ENCODE results near the gene GNAI2. TPM values are rescaled to one million over a fixed set of nuclear protein-coding genes. Genes with fewer than 3 reads are reported as not detected.

The GNAI2 gene
- 237 and 238 TPM in 2 replicates for total RNA-seq

DNA sequence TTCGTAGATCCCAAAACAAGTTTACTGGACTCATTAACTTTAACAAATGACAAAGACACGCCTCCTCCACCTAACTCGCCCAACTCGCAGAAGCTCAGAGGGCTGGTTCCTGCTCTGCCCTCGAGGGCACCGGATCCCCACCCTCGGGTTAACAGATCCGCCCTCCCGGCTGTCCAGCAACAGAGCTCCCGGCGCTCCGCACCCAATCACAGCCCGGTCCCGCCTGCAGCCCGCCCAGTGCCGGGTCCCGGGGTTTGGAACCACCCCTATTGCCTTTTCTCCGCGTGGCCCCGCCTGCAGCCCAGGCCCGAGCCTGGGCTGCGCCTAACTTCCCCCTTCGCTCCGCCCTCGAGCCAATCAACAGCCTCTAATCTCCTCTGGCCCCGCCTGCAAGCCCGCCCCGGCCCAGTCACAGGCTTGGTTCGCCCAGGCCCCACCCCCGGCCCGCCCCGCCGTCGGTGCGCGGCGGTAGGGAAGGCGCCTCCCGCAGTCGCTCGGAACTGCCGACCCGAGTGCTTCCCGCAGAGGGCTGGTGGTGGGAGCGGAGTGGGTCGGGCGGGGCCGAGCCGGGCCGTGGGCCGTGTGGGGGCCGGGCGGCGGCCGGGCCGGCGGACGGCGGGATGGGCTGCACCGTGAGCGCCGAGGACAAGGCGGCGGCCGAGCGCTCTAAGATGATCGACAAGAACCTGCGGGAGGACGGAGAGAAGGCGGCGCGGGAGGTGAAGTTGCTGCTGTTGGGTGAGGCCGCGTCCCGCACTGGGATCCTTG, at the start of gene GNAI2:
Gene GNAI2 (plus strand): TSS at position 489 of the 768 bp plus-strand sequence. CDS start 132 bp downstream, at position 621.
- H3K4me3 Mint-ChIP-seq, result peak within 1 kb of the TSS; percentile 99
- peak within 1 kb of the TSS; percentile 94 for H3K27ac Mint-ChIP-seq
- no peaks in the 10 kb centered on the region for H3K27me3 Mint-ChIP-seq (ENCODE audit: insufficient read depth)
- no peaks in the 10 kb centered on the region for H3K9me3 Mint-ChIP-seq
- H3K36me3 Mint-ChIP-seq (ENCODE audit: low read depth), result peaks cover 11% of the 10 kb centered on the region
- intact Hi-C loops (cut with micrococcal nuclease), result loop anchor here (1.0 to 5.0 kb wide), 10 partner anchors 9 to 894 kb away; partner anchors contain the start of genes APEH, GMPPB, HYAL3 and IFRD2
- peaks cover 32% of the 10 kb centered on the region for H3K4me1 Mint-ChIP-seq (ENCODE audit: low read depth)
- DNase-seq (ENCODE audit: low spot score), result peak; percentile 99

- no peak overlapping the region for H3K27ac Mint-ChIP-seq
These were observed 48.3 kb upstream of the GNAI2 start for GRCh38 chr3:50187750-50188149.

GRCh38 chr3:50189274-50189673, 46.7 kb upstream of the GNAI2 start:
- H3K27me3 Mint-ChIP-seq (ENCODE audit: insufficient read depth), result peaks cover 6% of the 10 kb centered on the region
- H3K4me1 Mint-ChIP-seq (ENCODE audit: low read depth), result no peaks in the 10 kb centered on the region
- H3K27ac Mint-ChIP-seq, result no peak overlapping the region
- H3K4me3 Mint-ChIP-seq, result no peak overlapping the region
- no peaks in the 10 kb centered on the region for H3K9me3 Mint-ChIP-seq
- H3K36me3 Mint-ChIP-seq (ENCODE audit: low read depth), result no peaks in the 10 kb centered on the region
- intact Hi-C loops (cut with micrococcal nuclease), result loop anchor here (1.0 kb wide), 1 partner anchor 68 kb away; no protein-coding TSS in a partner anchor
- DNase-seq (ENCODE audit: low spot score), result no peak

More at GRCh38 chr3:50187750-50188149, 48.3 kb upstream of the GNAI2 start:
- Mint-ChIP-seq H3K27me3 (ENCODE audit: insufficient read depth) (peaks cover 2% of the 10 kb centered on the region), H3K4me3 (no peak overlapping the region), H3K4me1 (ENCODE audit: low read depth) (no peaks in the 10 kb centered on the region), H3K9me3 (no peaks in the 10 kb centered on the region), H3K36me3 (ENCODE audit: low read depth) (no peaks in the 10 kb centered on the region)
- DNase-seq (ENCODE audit: low spot score), result no peak
- intact Hi-C loops (cut with micrococcal nuclease), result no loop called here

DNA sequence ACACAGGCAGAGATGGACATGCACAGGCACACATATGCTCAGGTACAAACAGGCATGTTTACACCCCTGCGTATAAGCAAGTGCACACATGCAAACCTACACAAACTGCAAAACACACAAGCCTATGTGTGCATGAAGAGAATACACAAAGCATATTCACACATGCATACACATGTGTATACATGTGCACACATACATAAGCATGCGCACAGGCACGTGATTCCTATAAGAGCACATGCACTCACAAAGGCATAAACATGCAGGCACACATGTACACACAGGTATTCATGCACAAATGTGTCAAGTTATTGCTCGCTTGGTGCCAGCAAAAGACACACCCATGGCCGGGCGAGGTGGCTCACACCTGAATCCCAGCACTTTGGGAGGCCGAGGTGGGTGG, 46.0 kb upstream of the GNAI2 start:
- Mint-ChIP-seq H3K27ac (no peak overlapping the region), H3K4me1 (ENCODE audit: low read depth) (peaks cover 4% of the 10 kb centered on the region), H3K36me3 (ENCODE audit: low read depth) (no peaks in the 10 kb centered on the region), H3K27me3 (ENCODE audit: insufficient read depth) (peaks cover 9% of the 10 kb centered on the region), H3K4me3 (no peak overlapping the region), H3K9me3 (no peaks in the 10 kb centered on the region)
- no peak for DNase-seq (ENCODE audit: low spot score)
- intact Hi-C loops (cut with micrococcal nuclease), result loop anchor here (1.0 kb wide), 1 partner anchor 69 kb away; no protein-coding TSS in a partner anchor

DNA sequence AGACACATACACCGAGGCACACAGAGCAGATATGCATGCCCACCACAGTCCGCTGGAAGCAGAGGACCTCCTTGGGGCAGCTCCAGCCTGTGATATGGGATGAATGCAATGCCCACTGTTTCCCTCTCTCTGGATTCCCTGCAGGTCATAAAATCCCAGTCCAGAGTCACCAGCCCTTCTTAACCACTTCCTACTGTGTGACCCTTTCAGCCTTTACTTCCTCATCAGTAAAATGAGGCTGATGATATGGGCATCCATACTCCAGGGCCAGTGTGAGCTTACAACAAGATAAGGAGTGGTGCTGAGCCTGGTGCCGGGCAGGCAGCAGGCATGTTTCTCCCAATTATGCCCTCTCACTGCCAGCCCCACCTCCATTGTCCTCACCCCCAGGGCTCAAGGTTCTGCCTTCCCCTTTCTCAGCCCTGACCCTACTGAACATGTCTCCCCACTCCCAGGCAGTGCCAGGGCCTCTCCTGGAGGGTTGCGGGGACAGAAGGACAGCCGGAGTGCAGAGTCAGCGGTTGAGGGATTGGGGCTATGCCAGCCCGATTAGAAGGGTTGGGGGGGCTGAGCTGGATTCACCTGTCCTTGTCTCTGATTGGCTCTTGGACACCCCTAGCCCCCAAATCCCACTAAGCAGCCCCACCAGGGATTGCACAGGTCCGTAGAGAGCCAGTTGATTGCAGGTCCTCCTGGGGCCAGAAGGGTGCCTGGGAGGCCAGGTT, 44.9 kb upstream of the GNAI2 start, which contains the start of gene GNAT1:
Gene GNAT1 (plus strand): TSS at position 675 of the 725 bp plus-strand sequence. CDS start 116 bp downstream, outside the sequence.
- no peak for DNase-seq (ENCODE audit: low spot score)
- H3K27ac Mint-ChIP-seq, result no peak within 1 kb of the TSS
- no peaks in the 10 kb centered on the region for H3K9me3 Mint-ChIP-seq
- peaks cover 14% of the 10 kb centered on the region for H3K27me3 Mint-ChIP-seq (ENCODE audit: insufficient read depth)
- no peak within 1 kb of the TSS for H3K4me3 Mint-ChIP-seq
- intact Hi-C loops (cut with micrococcal nuclease), result no loop called here
- H3K36me3 Mint-ChIP-seq (ENCODE audit: low read depth), result no peaks in the 10 kb centered on the region
- peaks cover 6% of the 10 kb centered on the region for H3K4me1 Mint-ChIP-seq (ENCODE audit: low read depth)

DNA sequence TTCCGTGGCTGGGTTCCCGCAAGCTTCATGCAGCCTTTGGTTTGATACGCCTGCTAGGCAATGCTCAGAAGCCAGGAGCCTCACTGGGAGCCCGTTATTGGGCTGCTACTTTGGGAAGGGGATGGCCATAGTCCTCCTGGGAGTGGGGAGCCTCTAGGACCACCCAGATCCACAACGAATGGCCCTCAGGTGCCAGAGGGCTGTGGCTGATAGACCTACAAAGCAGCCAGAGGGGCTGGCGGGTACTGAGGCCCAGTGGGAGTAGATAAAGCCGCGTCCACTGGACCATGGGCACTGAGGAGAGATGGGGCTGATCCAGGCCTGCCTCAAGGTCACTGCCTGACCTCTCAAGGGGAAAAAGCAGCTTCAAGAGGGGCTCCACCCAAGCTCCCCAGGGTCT, 43.9 kb upstream of the GNAI2 start:
- H3K27ac Mint-ChIP-seq, result no peak overlapping the region
- H3K9me3 Mint-ChIP-seq, result no peaks in the 10 kb centered on the region

DNA sequence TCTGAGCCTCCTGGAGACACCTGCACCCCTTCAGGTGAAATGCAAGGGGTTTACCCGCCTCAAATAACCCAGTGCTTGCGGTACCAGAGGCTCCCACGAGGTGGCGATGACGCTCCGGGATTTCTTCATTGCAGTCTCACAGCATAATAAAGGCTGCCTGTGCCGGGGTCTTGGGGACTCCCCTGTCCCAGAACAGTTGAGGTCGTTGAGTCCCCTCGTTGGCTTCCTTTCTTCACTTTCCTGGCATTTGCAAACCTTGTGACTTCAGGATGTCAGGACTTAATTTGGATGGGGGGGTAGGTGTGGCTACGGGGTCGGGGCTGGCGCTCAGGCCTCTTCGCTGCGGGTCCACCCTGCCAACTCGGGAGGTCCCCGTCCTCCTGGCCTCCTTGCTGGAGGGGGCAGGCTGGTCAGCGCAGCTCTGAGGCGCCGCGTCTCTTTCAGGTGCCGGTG, 43.3 kb upstream of the GNAI2 start:
- H3K9me3 Mint-ChIP-seq, result no peaks in the 10 kb centered on the region
- DNase-seq (ENCODE audit: low spot score), result peak; percentile 72
- H3K27ac Mint-ChIP-seq, result no peak overlapping the region
- H3K27me3 Mint-ChIP-seq (ENCODE audit: insufficient read depth), result peaks cover 18% of the 10 kb centered on the region
- no peaks in the 10 kb centered on the region for H3K36me3 Mint-ChIP-seq (ENCODE audit: low read depth)
- peaks cover 6% of the 10 kb centered on the region for H3K4me1 Mint-ChIP-seq (ENCODE audit: low read depth)
- intact Hi-C loops (cut with micrococcal nuclease), result loop anchor here (1.0 kb wide), 5 partner anchors 34 to 129 kb away; partner anchors contain the start of gene SEMA3F
- no peak overlapping the region for H3K4me3 Mint-ChIP-seq

More for the DNA sequence above, 43.9 kb upstream of the GNAI2 start:
- H3K4me1 Mint-ChIP-seq (ENCODE audit: low read depth), result peaks cover 6% of the 10 kb centered on the region
- H3K4me3 Mint-ChIP-seq, result no peak overlapping the region
- DNase-seq (ENCODE audit: low spot score), result no peak
- intact Hi-C loops (cut with micrococcal nuclease), result loop anchor here (1.0 kb wide), 5 partner anchors 34 to 129 kb away; partner anchors contain the start of gene SEMA3F
- H3K27me3 Mint-ChIP-seq (ENCODE audit: insufficient read depth), result peaks cover 18% of the 10 kb centered on the region
- no peaks in the 10 kb centered on the region for H3K36me3 Mint-ChIP-seq (ENCODE audit: low read depth)

- Mint-ChIP-seq H3K27me3 (ENCODE audit: insufficient read depth) (peaks cover 18% of the 10 kb centered on the region), H3K36me3 (ENCODE audit: low read depth) (no peaks in the 10 kb centered on the region), H3K4me3 (no peak overlapping the region), H3K27ac (no peak overlapping the region), H3K4me1 (ENCODE audit: low read depth) (peaks cover 6% of the 10 kb centered on the region), H3K9me3 (no peaks in the 10 kb centered on the region)
- DNase-seq (ENCODE audit: low spot score), result no peak
- intact Hi-C loops (cut with micrococcal nuclease), result no loop called here
These were observed 42.7 kb upstream of the GNAI2 start for GRCh38 chr3:50193286-50193685.

DNA sequence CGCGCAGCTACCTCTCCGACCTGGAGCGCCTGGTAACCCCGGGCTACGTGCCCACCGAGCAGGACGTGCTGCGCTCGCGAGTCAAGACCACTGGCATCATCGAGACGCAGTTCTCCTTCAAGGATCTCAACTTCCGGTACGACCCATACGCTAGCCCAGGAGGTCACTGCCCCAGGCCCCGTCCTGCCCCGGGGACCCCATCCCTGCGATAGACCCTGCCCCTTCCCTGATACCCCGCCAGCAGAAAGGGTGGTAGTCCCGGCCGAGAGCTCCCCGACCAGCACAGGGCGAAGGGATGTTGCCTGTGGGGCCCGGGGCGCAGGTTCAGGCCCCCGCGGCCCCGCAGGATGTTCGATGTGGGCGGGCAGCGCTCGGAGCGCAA, 42.3 kb upstream of the GNAI2 start:
- Mint-ChIP-seq H3K27ac (no peak overlapping the region), H3K36me3 (ENCODE audit: low read depth) (no peaks in the 10 kb centered on the region), H3K4me1 (ENCODE audit: low read depth) (peaks cover 6% of the 10 kb centered on the region), H3K9me3 (no peaks in the 10 kb centered on the region), H3K4me3 (no peak overlapping the region), H3K27me3 (ENCODE audit: insufficient read depth) (peaks cover 18% of the 10 kb centered on the region)
- intact Hi-C loops (cut with micrococcal nuclease), result loop anchor here (1.0 kb wide), 1 partner anchor 106 kb away; the partner anchor contains the start of genes HYAL3 and NAA80
- no peak for DNase-seq (ENCODE audit: low spot score)

GRCh38 chr3:50194128-50194902, 41.7 kb upstream of the GNAI2 start:
- Mint-ChIP-seq H3K27me3 (ENCODE audit: insufficient read depth) (peaks cover 18% of the 10 kb centered on the region), H3K4me1 (ENCODE audit: low read depth) (peaks cover 6% of the 10 kb centered on the region), H3K36me3 (ENCODE audit: low read depth) (no peaks in the 10 kb centered on the region), H3K9me3 (no peaks in the 10 kb centered on the region), H3K27ac (no peak overlapping the region), H3K4me3 (no peak overlapping the region)
- DNase-seq (ENCODE audit: low spot score), result peak; percentile 73
- intact Hi-C loops (cut with micrococcal nuclease), result loop anchor here (1.0 kb wide), 1 partner anchor 105 kb away; the partner anchor contains the start of genes HYAL3 and NAA80

DNA sequence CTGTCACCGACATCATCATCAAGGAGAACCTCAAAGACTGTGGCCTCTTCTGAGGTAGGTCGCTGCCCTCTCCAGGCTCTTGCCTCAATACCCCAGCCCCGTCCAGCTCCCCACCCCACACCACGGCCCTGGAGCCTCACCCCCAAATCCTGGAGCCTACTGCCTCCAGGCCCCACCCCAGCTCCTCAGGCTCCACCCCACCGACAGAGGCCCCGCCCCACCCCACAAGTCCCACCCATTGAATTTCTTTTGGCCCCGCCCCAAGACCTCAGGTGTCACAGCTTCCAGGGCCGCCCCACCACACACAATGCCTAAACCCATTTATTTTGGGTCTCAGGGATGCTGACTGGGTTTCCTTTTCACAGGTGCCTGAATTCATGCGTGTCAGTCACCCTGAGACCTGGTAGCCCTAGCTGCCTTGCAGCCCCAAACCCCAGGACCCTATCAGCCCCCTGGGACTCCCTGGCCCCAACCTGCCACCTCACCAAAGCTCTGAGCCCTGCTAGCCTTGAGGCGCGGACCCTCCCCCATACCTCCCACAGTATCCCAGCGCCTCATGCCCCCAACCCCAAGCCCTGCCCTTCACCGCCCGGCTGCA, 41.0 kb upstream of the GNAI2 start:
- intact Hi-C loops (cut with micrococcal nuclease), result loop anchor here (1.0 kb wide), 1 partner anchor 104 kb away; the partner anchor contains the start of genes HYAL3 and NAA80
- Mint-ChIP-seq H3K27ac (no peak overlapping the region), H3K4me3 (no peak overlapping the region), H3K4me1 (ENCODE audit: low read depth) (peaks cover 6% of the 10 kb centered on the region), H3K36me3 (ENCODE audit: low read depth) (no peaks in the 10 kb centered on the region), H3K27me3 (ENCODE audit: insufficient read depth) (peaks cover 18% of the 10 kb centered on the region), H3K9me3 (no peaks in the 10 kb centered on the region)
- DNase-seq (ENCODE audit: low spot score), result peak; percentile 9

Measured in activated T-helper 1 cell treated with anti-CD3 and anti-CD28 coated beads, Interleukin-12 subunit alpha, Interleukin-12 subunit beta, Interleukin-2, Interleukin-4 antibody, amounts not matched to agents 30 ng/mL and 10 ng/mL and 1 ng/mL, durations not matched to agents 14 hours and 24 hours and 36 hours (primary cell).